HL-60/S4 treated with retinoic acid at 250 ng/mL for 4 days and 3 days (cell line): ENCODE measurements around the gene ARHGAP10.

Experiments
- in situ Hi-C: fragments of 300-500 bp; cut with MboI; formaldehyde crosslinking; loops from 2 replicates; pipeline ENCODE4 v1.7.0; 2022; ENCODE audit warnings: low sequenced_read_pairs

The ARHGAP10 gene

GRCh38 chr4:147823130-147823529, 91.2 kb downstream of the ARHGAP10 start:
- in situ Hi-C loops = no loop called here

DNA sequence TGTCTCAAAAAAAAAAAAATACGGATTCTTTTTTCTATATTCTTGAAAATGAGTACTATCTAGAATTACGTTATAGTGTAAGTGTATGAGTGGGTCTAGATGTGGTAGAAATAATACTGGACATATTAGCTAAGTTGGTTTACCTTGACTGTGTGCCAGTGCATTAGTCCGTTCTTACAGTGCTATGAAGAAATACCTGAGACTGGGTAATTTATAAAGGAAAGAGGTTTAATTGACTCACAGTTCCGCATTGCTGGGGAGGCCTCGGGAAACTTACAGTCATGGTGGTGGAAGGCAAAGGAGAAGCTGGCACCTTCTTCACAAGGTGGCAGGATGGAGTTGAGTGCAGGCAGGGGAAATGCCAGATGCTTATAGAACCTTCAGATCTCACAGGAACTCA, 92.4 kb downstream of the ARHGAP10 start:
- in situ Hi-C loops = no loop called here

- in situ Hi-C loops = no loop called here
These were observed 93.0 kb downstream of the ARHGAP10 start for GRCh38 chr4:147824884-147825283.

DNA sequence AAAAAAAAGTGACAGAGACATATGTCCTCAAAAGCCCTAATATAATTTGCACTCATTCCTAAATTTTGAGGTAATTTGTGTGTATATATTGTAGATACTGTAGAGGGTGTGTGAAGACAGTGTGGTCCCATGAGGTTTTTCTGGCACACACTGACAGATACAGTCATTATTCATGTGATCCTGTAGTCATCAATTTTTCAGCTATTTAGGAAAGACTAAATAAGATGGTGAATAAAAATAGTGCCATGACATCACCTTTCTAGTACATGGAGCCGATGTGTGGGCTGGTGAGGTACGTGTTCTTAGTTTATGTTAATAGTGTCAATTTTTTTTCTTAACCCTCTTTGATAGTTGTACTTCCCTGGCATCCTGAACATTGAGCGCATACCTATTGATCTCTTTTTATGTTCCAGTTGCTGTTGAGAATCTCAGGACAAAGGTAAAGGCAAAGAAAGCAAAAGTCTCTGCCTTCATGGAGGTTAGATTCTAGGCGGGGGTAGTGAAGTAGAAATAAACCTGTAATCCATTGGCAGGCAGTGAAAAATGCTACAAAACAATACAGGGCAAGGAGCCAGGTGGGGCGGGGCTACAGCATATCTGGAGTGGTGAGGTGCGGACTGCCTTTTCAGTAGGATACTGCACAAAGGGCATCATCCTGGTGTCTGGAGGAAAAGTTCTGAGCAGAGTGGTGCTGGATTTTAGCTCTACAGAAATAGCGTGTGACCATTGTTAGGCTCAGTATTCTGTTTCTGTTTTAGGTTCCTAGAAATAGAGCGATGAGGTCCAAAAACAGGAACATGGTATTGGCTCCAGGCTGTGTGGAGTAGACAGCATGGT, 93.8 kb downstream of the ARHGAP10 start:
- in situ Hi-C loops = no loop called here

DNA sequence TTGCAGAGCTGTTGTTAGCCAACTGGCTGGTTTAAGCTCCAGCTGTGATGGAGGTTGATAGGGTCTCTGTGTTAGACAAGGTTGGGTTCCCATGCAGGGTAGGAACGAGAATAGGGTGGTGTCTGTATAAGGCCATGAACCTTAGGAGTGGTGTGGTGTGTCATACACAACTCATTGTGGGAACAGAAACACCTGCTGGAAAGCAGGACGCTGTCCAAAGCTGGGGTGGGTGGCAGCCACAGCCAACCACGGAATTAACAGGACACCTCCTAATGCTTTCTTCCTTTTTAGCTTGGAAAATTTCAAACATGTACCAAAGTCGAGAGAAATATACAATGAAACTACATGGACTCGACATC, 94.4 kb downstream of the ARHGAP10 start:
- in situ Hi-C loops = no loop called here

DNA sequence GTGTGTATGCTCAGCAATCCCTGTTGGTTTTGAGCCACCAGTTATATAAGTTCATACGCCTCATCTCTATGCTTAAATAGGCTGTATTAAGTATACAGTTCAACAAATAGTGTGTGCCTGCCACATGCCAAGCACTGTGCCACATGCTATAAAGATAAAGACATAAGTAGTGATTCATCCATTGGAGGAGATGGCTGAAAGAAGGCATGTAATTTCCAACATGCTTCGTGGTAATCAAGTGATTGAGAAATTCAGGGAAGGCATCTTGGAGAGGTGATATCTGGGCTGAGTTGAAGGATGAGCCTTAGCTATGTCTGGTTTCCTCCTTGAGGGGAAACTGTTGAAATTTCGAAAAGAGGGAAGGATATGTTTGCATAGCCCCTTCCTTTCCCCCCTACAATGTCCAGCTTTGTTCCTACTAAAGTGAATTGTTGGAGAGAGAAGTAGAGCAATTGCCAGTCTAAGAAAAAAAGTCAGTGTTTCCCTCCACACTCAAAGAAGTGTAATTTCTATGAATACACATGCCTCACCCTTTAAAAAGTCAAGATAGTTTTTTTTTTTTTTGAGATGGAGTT, 96.5 kb downstream of the ARHGAP10 start:
- in situ Hi-C loops = no loop called here

DNA sequence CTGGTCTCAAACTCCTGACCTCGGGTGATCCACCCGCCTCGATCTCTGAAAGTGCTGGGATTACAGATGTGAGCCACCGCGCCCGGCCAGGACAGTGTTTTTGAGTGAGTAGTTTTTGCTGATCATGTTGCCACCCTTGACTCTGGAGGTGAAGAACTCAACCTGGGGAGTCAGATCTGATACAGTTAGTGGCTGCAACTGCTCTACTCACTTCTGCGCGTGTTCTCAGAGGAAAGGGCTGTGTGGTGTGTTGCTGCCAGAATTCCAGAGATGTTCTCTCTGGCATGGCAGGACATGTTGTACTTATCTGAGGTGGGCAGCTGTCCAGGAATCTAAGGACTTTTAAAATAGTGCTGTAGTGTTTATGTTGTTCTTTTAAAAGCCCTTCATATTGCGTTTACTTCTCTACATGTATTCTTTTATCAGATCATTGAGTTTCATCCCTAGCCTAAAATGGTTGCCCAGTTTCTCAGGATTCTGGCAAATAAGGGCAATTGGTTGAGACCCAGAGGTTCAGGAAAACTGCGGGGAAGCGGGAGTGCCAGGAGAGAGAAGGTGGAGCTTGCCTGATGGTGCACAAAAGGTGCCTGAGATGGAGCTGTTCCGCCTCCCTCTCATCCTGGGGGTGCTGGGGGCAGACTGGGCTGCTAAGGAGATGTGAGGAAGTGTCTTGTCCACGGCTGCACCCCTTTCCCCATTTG, 97.7 kb downstream of the ARHGAP10 start:
- in situ Hi-C loops = no loop called here

- in situ Hi-C loops = no loop called here
These were observed 98.2 kb downstream of the ARHGAP10 start for GRCh38 chr4:147830102-147830463.

GRCh38 chr4:147830987-147831386, 99.1 kb downstream of the ARHGAP10 start:
- in situ Hi-C loops = no loop called here

GRCh38 chr4:147831551-147832171, 99.8 kb downstream of the ARHGAP10 start:
- in situ Hi-C loops = no loop called here

DNA sequence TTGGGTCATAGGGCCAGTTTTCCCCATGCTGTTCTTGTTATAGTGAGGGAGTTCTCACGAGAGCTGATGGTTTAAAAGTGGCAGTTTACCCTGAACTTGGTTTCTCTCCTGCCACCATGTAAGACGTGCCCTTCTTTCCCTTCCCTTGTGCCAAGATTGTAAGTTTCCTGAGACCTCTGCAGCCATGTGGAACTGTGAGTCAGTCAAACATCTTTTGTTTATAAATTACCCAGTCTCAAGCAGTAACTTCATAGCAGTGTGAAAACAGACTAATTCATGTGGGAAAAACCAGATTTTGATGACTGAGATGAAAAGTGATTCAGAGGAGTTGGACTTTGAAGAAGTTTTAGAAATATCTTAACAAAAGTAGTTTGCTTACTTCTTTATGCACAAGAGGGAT, 101.4 kb downstream of the ARHGAP10 start:
- in situ Hi-C loops = no loop called here

DNA sequence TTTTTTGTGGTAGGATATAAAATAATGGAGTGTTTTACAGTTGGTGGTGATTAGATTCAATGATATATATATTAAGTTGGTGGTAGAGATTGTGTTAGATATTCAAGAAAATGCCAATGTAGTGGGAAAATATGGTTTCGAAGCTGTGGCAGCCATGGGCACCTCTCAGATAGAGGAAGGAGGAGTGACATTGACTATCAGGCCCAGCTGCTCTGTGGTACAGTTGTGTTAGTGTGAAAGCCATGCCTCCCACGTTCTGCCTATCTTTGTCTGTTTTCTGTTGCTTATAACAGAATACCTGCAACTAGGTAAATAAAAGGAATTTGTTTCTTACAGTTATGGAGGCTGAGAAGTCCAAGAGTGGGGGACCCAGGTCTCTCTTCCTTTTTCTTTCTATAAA, 101.9 kb downstream of the ARHGAP10 start:
- in situ Hi-C loops = no loop called here

DNA sequence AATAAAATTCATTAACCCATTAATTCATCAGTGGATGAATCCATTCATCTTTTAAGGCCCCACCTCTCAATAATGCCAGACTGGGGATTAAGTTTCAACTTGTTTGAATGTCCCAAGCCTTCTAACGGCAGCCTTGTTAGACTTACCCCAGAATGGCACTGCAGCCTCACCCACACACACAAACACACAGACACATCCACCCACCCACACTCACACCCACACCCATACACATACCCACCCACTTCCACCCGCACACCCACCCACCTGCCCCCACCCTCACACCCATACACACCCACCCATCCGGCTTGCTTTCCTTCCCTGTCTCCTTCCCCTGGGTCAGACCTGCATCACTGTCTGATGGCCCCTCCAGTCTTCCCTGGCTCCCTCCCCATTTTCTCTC, 102.6 kb downstream of the ARHGAP10 start:
- in situ Hi-C loops = no loop called here

- in situ Hi-C loops = no loop called here
These were observed 104.9 kb downstream of the ARHGAP10 start for GRCh38 chr4:147836807-147837206.

DNA sequence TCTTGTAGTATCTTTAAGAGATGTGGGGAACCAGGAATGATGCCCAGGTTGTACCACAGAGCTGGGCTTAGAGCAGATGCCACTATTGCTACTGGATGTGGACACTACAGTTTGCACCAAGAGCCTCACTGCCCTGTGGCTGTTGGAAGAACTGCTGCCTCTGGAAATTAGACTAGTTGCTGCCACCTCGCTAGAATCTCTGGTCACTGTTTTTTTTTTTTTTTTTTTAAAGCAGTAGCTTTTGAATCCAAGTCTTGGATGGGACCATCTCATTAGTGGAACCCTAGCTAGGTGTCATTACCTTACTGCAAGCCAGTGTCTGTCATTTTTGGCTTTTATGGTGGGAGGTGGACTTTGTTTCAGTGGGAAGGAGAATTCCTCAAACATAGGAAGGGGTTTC, 105.5 kb downstream of the ARHGAP10 start:
- in situ Hi-C loops = no loop called here

DNA sequence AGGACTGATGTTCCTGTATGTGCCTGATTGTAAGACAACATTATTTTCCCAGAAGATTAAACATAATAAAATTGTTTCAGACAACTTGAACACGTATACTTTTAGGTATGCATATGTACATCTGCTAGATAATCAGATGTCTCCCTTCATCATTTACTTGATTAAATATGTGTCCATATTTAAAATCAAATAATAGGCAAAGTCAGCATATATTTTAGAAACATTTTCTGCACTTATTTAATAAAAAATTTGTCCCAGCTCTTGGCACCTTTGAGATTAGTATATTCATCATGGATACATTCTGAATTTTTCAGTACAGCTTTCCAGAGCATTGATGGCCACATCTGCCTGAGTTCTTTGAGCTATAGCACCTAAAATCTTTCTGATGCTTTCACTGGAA, 106.0 kb downstream of the ARHGAP10 start:
- in situ Hi-C loops = no loop called here

DNA sequence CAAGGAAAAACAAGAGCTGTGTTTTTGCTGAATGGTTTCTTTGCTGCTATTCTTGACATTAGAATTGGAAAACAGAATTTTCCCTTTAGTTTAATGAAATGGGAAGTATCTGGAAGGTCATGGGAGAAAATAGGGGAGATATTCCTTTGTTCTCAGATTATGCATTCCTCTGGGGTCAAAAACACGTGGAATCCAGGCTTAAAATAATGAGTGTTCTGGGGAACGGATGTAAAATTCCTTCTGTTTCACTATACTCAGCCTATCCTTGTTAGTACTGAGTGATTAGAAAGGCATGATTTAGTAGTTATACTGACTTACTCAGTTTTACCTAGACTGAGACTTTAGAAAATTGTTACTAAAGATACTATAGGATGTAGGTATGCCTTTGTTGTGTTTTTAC, 107.3 kb downstream of the ARHGAP10 start:
- in situ Hi-C loops = no loop called here

- in situ Hi-C loops = no loop called here
These were observed 107.8 kb downstream of the ARHGAP10 start for GRCh38 chr4:147839663-147840062.

- in situ Hi-C loops = no loop called here
These were observed 109.2 kb downstream of the ARHGAP10 start for GRCh38 chr4:147840838-147841738.

DNA sequence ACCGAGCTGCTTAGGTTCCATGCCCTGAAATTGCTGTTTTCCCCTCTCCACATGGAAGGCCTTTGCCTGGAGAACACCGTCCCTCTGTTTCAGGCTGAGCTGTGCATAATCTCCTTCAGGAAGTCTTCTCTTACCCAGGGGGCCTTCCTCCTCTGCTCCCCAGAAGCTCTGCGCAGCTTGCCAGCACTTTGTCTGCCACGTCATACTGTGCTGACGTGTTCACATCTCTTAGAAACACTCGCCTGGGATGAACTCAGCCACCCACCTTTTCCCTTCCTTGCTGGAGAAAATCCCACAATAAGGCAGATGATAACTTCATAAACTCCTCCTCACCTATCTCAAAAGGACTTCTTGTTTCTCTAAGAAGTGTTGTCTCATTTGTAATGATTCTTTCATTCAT, 110.7 kb downstream of the ARHGAP10 start:
- in situ Hi-C loops = no loop called here

GRCh38 chr4:147843162-147843561, 111.3 kb downstream of the ARHGAP10 start:
- in situ Hi-C loops = no loop called here
